Glutamatergic neuron (in vitro differentiated cells): ENCODE results near the gene CADM1. TPM values are rescaled to one million over a fixed set of nuclear protein-coding genes. Genes with fewer than 3 reads are reported as not detected.

Experiments used
- DNase-seq: peaks from one replicate; pipeline ENCODE4 v3.0.0; 2022
- H3K27ac Mint-ChIP-seq: one replicate; pipeline ENCODE4 v1.8.0; 2020; ENCODE audit warnings: mild to moderate bottlenecking, mixed read lengths, inconsistent platforms; ENCODE audit not compliant: unreplicated experiment
- H3K27me3 Mint-ChIP-seq: one replicate; pipeline ENCODE4 v1.8.0; 2020; ENCODE audit warnings: mild to moderate bottlenecking, moderate library complexity, mixed read lengths, inconsistent platforms; ENCODE audit not compliant: unreplicated experiment
- H3K36me3 Mint-ChIP-seq: one replicate; pipeline ENCODE4 v1.8.0; 2020; ENCODE audit warnings: mild to moderate bottlenecking, mixed read lengths, inconsistent platforms; ENCODE audit not compliant: unreplicated experiment
- H3K4me1 Mint-ChIP-seq: one replicate; pipeline ENCODE4 v1.8.0; 2020; ENCODE audit warnings: mild to moderate bottlenecking, low read depth, mixed read lengths, inconsistent platforms; ENCODE audit not compliant: unreplicated experiment
- H3K4me3 Mint-ChIP-seq: one replicate; pipeline ENCODE4 v1.8.0; 2020; ENCODE audit warnings: mild to moderate bottlenecking, mixed read lengths, inconsistent platforms; ENCODE audit not compliant: unreplicated experiment
- H3K9me3 Mint-ChIP-seq: one replicate; pipeline ENCODE4 v1.8.0; 2020; ENCODE audit warnings: mild to moderate bottlenecking, moderate library complexity, mixed read lengths, inconsistent platforms; ENCODE audit not compliant: unreplicated experiment
- total RNA-seq: library from RNA; stranded (reverse); fragmentation: NEBNext Ultra II Directional; extraction: Animal tissue kit (Norgen Biotek cat#: 25700); gene quantifications from one replicate; pipeline ENCODE4 v1.2.1, GENCODE V29; 2021; ENCODE audit not compliant: unreplicated experiment
- TF ChIP-seq, protein P1 (sequence below): fragments of 200-600 bp; sonication (generic); IDR thresholded peaks from one replicate; pipeline ENCODE4 v1.5.0; 2021; ENCODE audit not compliant: partially characterized antibody, unreplicated experiment

Gene CADM1
- total RNA-seq, 1 donor from 2014 or later: 1,339 TPM

DNA sequence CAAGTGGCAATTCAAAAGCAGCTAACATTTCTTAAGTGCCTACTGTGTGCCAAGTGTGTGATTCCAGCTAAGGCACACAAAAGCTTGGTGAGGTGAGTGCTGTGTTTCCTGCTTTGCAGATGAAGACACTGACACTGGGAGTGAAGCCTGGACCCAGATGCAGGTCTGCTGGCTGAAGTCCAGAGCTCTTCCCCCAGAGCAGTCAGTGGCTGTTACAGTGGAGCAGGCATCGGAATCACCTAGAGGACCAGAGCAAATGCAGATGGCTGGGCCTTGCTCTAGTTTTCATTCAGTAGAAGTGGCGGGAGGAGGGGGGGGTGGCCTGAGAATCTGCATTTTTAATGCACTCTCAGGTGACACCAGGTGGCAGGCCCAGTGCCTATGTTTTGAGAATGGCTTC lies 342.3 kb downstream of the CADM1 start:
- peaks cover 23% of the 10 kb centered on the region for H3K27me3 Mint-ChIP-seq
- DNase-seq: peak; percentile 15

DNA sequence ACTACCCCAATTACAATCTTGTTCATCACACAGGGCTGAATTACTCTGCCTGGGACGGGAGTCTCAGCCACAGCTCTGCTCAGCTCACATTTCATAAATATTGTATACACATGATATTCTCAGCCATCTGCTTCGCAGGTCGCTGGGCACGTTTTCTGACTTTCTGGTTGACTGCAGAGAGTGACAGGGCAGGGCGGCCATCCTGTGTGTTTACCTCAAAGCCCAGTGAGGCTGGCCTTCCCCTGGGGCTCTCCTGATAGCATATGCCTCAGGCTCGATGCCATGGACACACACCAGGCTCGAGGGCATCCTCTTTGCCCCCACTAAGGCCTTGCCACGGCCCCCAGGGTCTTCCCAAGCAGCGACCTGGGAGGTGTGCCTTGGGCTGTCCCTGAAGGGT lies 345.0 kb downstream of the CADM1 start:
- H3K4me3 Mint-ChIP-seq: no peak overlapping the region
- TF ChIP-seq, protein P1, sequence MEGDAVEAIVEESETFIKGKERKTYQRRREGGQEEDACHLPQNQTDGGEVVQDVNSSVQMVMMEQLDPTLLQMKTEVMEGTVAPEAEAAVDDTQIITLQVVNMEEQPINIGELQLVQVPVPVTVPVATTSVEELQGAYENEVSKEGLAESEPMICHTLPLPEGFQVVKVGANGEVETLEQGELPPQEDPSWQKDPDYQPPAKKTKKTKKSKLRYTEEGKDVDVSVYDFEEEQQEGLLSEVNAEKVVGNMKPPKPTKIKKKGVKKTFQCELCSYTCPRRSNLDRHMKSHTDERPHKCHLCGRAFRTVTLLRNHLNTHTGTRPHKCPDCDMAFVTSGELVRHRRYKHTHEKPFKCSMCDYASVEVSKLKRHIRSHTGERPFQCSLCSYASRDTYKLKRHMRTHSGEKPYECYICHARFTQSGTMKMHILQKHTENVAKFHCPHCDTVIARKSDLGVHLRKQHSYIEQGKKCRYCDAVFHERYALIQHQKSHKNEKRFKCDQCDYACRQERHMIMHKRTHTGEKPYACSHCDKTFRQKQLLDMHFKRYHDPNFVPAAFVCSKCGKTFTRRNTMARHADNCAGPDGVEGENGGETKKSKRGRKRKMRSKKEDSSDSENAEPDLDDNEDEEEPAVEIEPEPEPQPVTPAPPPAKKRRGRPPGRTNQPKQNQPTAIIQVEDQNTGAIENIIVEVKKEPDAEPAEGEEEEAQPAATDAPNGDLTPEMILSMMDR: no peak
- no peaks in the 10 kb centered on the region for H3K36me3 Mint-ChIP-seq
- H3K27ac Mint-ChIP-seq: peak overlapping the region; percentile 48
- H3K27me3 Mint-ChIP-seq: peaks cover 18% of the 10 kb centered on the region
- DNase-seq: no peak
- peaks cover 29% of the 10 kb centered on the region for H3K4me1 Mint-ChIP-seq
- H3K9me3 Mint-ChIP-seq: peaks cover 11% of the 10 kb centered on the region

More for the DNA sequence above, 342.3 kb downstream of the CADM1 start:
- H3K27ac Mint-ChIP-seq: no peak overlapping the region
- TF ChIP-seq, protein P1: no peak
- H3K9me3 Mint-ChIP-seq: peaks cover 23% of the 10 kb centered on the region
- peaks cover 39% of the 10 kb centered on the region for H3K4me1 Mint-ChIP-seq
- H3K36me3 Mint-ChIP-seq: no peaks in the 10 kb centered on the region
- no peak overlapping the region for H3K4me3 Mint-ChIP-seq

DNA sequence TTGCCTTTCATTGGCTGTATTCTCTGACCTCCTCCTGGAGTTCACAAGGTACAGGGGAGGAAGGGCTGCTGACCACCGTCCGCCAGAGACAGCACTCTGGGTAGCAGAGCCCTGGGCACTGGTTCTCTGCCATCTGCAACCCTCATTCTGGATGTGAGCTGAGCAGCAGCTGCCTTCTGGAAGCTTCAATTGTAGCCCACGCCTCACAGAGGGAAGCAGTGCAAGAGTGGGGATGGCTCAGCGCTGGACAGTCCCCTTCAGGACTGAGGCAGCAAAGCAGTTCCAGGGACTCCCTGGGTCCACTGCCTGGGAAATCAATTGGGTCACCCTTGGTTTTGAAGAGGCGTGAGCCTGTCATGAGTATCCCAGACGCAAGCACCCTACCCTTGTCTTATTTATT lies 346.2 kb downstream of the CADM1 start:
- peaks cover 14% of the 10 kb centered on the region for H3K27me3 Mint-ChIP-seq
- TF ChIP-seq, protein P1: no peak
- no peak overlapping the region for H3K27ac Mint-ChIP-seq
- peaks cover 10% of the 10 kb centered on the region for H3K9me3 Mint-ChIP-seq
- no peaks in the 10 kb centered on the region for H3K36me3 Mint-ChIP-seq
- DNase-seq: no peak
- no peak overlapping the region for H3K4me3 Mint-ChIP-seq
- peaks cover 20% of the 10 kb centered on the region for H3K4me1 Mint-ChIP-seq

DNA sequence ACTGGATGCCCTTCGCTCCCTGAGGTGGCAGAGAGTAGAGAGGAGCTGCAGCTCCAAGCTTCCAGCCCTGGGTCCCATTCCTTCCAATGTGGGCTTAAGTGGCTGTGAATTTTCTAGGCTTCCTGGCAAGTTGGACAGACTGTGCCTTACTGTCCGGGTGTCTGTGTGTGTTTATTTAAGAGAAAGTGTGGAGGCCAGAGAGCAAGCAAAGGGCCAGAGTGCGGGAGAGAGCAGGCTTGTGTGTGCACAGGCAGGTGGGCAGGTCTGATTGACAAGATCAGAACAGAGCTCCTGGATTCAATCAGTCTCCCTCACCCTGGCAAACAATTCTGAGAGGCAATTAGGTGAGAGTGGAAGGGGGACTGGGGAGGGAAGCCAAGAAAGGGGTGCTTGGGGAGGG lies 347.0 kb downstream of the CADM1 start:
- H3K27me3 Mint-ChIP-seq: peaks cover 11% of the 10 kb centered on the region
- H3K27ac Mint-ChIP-seq: no peak overlapping the region
- TF ChIP-seq, protein P1: no peak

DNA sequence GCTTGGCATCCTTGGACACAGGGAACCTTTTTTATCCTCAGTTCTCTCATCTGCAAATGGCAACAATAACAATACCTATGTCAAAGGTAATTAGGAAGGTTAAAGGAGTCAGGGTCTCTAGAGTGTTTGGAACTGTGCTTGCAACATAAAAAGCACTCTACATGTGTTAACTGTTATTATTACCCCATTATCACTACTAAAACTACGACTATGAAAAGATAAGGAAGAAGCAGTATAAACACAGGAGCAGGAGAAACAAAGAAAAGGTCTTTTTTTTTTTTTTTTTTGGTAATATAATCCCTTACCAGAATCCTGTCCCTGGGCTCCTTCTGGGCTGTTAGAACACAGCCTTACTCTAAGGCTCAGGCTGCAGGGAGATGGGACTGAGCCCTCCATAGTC lies 348.2 kb downstream of the CADM1 start:
- DNase-seq: no peak
- Mint-ChIP-seq H3K4me1 (peaks cover 12% of the 10 kb centered on the region), H3K4me3 (no peak overlapping the region), H3K36me3 (no peaks in the 10 kb centered on the region), H3K27me3 (peaks cover 9% of the 10 kb centered on the region), H3K9me3 (peaks cover 3% of the 10 kb centered on the region), H3K27ac (no peak overlapping the region)
- TF ChIP-seq, protein P1: no peak

More for the DNA sequence above, 347.0 kb downstream of the CADM1 start:
- Mint-ChIP-seq H3K9me3 (peaks cover 7% of the 10 kb centered on the region), H3K36me3 (no peaks in the 10 kb centered on the region), H3K4me1 (peaks cover 13% of the 10 kb centered on the region), H3K4me3 (no peak overlapping the region)
- DNase-seq: no peak
